Osteoblast (primary cell): Measurements from ENCODE around the gene TIMM21. TPM values are rescaled to one million over a fixed set of nuclear protein-coding genes. Genes with fewer than 3 reads are reported as not detected.

ENCODE experiments used
- DNase-seq: peaks from one replicate; pipeline ENCODE4 v3.0.0; 2011; ENCODE audit warnings: low spot score, mixed read lengths; ENCODE audit not compliant: insufficient read length; ENCODE audit errors: missing footprints
- H2AFZ ChIP-seq: 2 replicates; pipeline ENCODE4 v1.6.0; 2011; ENCODE audit warnings: mild to moderate bottlenecking, low read length
- H3K27ac ChIP-seq: 2 replicates; pipeline ENCODE4 v1.5.1; 2011; ENCODE audit warnings: mild to moderate bottlenecking, low read depth, low read length, moderate library complexity
- H3K27me3 ChIP-seq: 2 replicates; pipeline ENCODE4 v1.6.0; 2012; ENCODE audit warnings: mild to moderate bottlenecking, control low read depth, inconsistent platforms, low read length, moderate library complexity; ENCODE audit not compliant: insufficient read depth
- H3K36me3 ChIP-seq: 2 replicates; pipeline ENCODE4 v1.5.1; 2011; ENCODE audit warnings: mild to moderate bottlenecking, low read length, control low read depth, moderate library complexity; ENCODE audit not compliant: insufficient read depth
- H3K4me1 ChIP-seq: 2 replicates; pipeline ENCODE4 v1.5.1; 2011; ENCODE audit warnings: mild to moderate bottlenecking, low read length, control low read depth, moderate library complexity; ENCODE audit not compliant: insufficient read depth
- H3K4me2 ChIP-seq: 2 replicates; pipeline ENCODE4 v1.6.0; 2011; ENCODE audit warnings: mild to moderate bottlenecking, low read length; ENCODE audit not compliant: insufficient read depth
- H3K4me3 ChIP-seq: fragments of 200-600 bp; sonication (generic); 3 replicates; pipeline ENCODE4 v1.5.1; 2012; ENCODE audit warnings: mild to moderate bottlenecking, low read length, inconsistent platforms; ENCODE audit not compliant: insufficient read depth
- H3K79me2 ChIP-seq: 2 replicates; pipeline ENCODE4 v1.6.0; 2012; ENCODE audit warnings: mild to moderate bottlenecking, low read length, control low read depth, inconsistent platforms; ENCODE audit not compliant: insufficient read depth
- H3K9me3 ChIP-seq: 2 replicates; pipeline ENCODE4 v1.5.1; 2011; ENCODE audit warnings: low read depth, low read length, control low read depth
- H4K20me1 ChIP-seq: 2 replicates; pipeline ENCODE4 v1.6.0; 2012; ENCODE audit warnings: mild to moderate bottlenecking, low read length, control low read depth; ENCODE audit not compliant: insufficient read depth
- total RNA-seq: library from RNA; depleted of rRNA; stranded (reverse); fragments of >200 nt; gene quantifications from 2 replicates; pipeline ENCODE4 v1.2.3, GENCODE V29; 2012
- TF ChIP-seq, protein P1 (sequence below): IDR thresholded peaks from 2 replicates; pipeline ENCODE4 v1.5.1; 2011; ENCODE audit warnings: mild to moderate bottlenecking, low read depth, low read length, moderate library complexity; ENCODE audit errors: extremely low read depth

The TIMM21 gene
- total RNA-seq, 1 donor = 15.6 TPM

DNA sequence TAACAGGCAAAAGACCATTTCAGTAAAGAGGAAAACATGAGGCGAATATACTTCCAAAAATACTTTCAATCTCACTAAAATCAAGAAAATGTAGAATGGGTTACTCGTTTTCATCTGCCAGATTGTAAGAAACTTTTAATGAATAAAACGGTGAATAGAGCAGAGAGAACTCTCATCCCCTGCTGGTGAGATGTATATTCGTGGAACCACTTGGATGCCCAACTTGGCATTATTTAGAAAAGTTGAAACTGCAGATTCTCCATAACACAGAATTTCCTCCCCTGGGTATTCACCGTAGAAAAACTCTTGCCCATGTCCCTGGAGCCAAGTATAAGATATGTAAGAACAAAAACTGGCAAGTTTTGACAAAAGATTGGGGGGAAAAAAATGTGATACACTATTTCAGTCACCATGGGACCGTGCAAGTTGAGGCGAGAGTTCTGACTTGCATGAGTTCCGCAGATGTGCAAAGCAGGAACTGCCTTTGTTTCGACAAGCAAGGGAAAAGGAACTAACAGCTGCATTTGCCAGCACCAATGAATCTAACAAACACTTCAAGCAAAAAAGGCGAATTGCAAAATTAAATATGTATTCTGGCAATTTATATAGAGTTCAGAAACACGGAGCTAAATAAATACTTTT, 14.8 kb downstream of the TIMM21 start:
- TF ChIP-seq, protein P1, sequence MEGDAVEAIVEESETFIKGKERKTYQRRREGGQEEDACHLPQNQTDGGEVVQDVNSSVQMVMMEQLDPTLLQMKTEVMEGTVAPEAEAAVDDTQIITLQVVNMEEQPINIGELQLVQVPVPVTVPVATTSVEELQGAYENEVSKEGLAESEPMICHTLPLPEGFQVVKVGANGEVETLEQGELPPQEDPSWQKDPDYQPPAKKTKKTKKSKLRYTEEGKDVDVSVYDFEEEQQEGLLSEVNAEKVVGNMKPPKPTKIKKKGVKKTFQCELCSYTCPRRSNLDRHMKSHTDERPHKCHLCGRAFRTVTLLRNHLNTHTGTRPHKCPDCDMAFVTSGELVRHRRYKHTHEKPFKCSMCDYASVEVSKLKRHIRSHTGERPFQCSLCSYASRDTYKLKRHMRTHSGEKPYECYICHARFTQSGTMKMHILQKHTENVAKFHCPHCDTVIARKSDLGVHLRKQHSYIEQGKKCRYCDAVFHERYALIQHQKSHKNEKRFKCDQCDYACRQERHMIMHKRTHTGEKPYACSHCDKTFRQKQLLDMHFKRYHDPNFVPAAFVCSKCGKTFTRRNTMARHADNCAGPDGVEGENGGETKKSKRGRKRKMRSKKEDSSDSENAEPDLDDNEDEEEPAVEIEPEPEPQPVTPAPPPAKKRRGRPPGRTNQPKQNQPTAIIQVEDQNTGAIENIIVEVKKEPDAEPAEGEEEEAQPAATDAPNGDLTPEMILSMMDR = no peak
- Histone ChIP-seq H4K20me1 (no peaks in the 10 kb centered on the region), H3K4me2 (no peak overlapping the region), H3K36me3 (peaks cover 9% of the 10 kb centered on the region), H3K4me1 (no peaks in the 10 kb centered on the region), H3K27ac (no peak overlapping the region), H3K27me3 (no peaks in the 10 kb centered on the region), H3K4me3 (no peak overlapping the region), H3K9me3 (no peaks in the 10 kb centered on the region), H2AFZ (no peak overlapping the region), H3K79me2 (no peaks in the 10 kb centered on the region)
- DNase-seq = no peak

DNA sequence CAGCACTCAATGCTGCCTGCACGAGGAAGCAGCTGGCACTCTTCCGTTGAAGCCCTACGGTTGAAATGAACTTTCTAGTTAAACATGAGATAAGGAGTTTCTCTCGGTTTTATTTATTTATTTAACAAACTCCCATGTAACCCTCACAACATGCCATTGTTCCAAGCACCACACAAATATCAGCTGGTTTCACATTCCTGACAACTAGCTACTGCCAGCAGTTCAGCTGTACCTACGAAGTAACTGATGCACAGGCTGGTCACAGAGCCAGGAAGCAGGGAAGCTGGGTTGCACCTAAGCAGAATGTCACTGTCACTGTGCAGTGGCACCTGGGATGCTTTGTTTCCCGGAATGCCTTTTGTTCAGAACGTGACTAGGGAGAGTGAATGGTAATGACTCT, 18.1 kb downstream of the TIMM21 start:
- Histone ChIP-seq H3K27ac (no peak overlapping the region), H3K36me3 (no peaks in the 10 kb centered on the region), H3K9me3 (no peaks in the 10 kb centered on the region), H3K4me3 (no peak overlapping the region), H4K20me1 (no peaks in the 10 kb centered on the region), H3K4me2 (no peak overlapping the region), H3K27me3 (no peaks in the 10 kb centered on the region), H3K79me2 (no peaks in the 10 kb centered on the region), H2AFZ (no peak overlapping the region), H3K4me1 (no peaks in the 10 kb centered on the region)
- no peak for DNase-seq
- TF ChIP-seq, protein P1 = no peak

DNA sequence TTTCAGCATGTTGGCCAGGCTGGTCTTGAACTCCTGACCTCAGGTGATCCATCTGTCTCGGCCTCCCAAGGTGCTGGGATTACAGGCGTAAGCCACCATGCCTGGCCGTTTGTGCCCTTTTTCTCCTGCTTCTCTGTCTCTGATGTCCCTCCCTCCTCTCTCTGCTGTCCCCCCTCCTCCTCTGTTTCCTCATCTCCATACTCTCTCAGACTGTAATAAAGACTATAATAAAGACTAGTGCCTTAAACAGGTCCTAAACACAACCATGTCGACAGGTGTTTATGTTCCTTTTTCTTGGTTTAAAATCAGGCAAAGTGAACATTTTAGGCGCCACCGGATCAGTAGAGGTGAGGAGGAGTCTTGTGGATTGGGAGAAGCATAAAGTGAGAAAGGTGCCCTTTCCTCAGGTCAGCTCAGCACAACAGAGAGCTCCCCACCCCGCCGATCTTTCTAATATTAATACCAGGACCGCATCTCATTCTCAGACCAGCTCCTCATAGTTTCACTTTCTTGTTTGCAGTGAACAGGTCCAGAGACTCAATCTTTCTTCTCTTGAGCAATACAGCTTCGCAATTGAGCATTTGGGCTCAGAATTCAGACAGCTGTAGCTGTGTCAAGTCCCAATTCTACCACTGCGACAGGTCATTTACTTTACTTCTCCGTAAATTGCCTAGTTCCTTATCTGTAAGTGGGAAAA, 23.7 kb downstream of the TIMM21 start:
- no peak overlapping the region for H2AFZ ChIP-seq
- H3K27me3 ChIP-seq = peaks cover 4% of the 10 kb centered on the region
- H3K4me2 ChIP-seq = peak overlapping the region; percentile 27

More for the DNA sequence above, 23.7 kb downstream of the TIMM21 start:
- Histone ChIP-seq H3K4me1 (no peaks in the 10 kb centered on the region), H3K79me2 (no peaks in the 10 kb centered on the region), H4K20me1 (no peaks in the 10 kb centered on the region), H3K9me3 (no peaks in the 10 kb centered on the region), H3K36me3 (no peaks in the 10 kb centered on the region), H3K27ac (no peak overlapping the region), H3K4me3 (no peak overlapping the region)
- TF ChIP-seq, protein P1 = no peak
- DNase-seq = no peak
